GM19328 (cell line): ENCODE data around the gene SLC9A3.
"Not testable (repeated sequence)": the region's sequence is repeated elsewhere in the genome, so short reads cannot be mapped to it uniquely, and the experiment has no call there.

ENCODE experiments used
- ATAC-seq: cut with Tn5 transposase; IDR thresholded peaks from one replicate; pipeline ENCODE4 v1.9.1; 2021; ENCODE audit warnings: mild to moderate bottlenecking, moderate library complexity; ENCODE audit not compliant: unreplicated experiment

SLC9A3 gene

DNA sequence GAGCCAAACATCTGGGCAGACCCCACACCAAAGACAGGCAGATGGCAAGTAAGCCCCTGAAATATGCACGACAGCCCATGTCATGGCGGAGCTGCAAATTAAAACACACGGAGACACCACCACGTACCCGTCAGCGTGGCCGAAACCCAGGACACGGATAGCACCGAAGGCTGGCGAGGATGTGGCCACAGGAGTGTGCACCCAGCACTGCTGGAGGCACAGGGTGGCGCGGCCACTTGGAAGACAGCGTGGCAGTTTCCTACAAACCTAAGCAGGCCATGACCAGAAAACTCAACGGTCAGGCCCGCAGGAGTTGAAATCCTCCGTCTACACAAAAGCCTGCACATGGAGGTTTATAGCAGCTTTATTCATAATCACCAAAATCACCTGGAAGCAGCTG lies 12.8 kb downstream of the SLC9A3 start:
- ATAC-seq = no peak

DNA sequence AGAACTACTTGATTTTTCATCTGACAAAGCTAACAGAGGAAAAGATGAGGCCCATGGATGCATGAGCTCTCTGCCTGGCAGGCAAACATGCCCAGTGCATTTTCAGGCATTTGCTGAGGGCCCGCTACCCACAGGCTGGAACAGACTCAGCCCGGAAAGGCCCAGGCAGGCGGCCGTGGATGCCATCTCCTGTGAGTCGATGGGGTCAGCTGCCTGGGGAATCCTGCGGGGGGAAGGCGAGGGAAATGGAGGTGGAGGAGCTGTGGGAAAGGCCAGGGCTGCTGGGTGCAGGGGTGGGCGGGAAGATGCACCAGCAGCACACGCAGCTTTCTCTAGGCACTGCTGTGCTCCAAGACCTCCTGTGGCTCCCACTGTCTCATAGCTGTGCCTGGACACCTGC lies 13.7 kb downstream of the SLC9A3 start:
- ATAC-seq = no peak

DNA sequence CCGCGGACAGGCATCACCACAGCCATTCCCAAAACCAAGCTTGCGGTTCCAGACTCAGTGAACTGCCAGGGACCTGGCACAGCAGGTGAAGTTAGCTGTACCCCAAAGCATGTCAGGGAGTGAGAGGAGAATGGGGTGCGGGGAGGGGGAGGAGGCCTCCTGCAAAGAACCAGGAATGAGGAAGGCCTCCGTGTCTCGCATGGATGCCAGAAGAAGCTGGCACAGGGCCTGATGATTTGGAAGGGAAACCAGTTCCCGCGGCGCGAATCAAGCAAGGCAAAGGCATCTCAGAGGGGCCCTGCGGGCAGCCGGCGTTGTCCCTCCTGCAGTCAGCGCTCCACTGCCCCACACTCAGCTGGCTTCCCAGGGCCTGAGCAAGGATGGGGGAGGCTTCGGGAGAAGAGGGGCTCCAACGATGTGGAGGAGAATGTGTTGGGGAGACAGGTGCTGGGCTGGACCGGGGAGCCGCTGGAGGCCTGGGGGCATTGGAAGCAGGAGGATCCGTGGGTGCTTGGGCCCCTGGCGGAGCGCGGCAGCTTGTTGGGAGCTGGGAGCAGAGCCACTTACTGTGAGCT lies 14.6 kb downstream of the SLC9A3 start:
- ATAC-seq = no peak

DNA sequence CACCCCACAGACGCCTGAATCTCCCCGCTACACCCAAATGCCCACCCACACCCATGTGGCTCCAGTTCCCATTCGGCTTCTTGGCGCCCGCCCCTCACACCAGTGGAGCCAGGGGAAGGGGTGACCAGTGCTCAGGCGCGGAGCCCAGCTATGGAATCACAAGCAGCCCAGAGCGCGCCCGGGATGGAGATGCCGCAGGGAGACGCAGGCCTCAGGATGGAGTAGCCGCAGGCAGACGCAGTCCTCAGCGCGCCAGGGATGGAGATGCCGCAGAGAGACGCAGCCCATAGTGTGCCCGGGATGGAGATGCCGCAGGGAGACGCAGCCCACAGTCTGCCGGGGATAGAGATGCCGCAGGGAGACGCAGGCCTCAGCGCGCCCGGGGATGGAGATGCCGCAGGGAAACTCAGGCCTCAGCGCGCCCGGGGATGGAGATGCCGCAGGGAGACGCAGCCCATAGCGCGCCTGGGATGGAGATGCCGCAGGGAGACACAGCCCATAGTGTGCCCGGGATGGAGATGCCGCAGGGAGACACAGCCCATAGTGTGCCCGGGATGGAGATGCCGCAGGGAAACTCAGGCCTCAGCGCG lies 16.2 kb downstream of the SLC9A3 start:
- not testable (repeated sequence) for ATAC-seq

DNA sequence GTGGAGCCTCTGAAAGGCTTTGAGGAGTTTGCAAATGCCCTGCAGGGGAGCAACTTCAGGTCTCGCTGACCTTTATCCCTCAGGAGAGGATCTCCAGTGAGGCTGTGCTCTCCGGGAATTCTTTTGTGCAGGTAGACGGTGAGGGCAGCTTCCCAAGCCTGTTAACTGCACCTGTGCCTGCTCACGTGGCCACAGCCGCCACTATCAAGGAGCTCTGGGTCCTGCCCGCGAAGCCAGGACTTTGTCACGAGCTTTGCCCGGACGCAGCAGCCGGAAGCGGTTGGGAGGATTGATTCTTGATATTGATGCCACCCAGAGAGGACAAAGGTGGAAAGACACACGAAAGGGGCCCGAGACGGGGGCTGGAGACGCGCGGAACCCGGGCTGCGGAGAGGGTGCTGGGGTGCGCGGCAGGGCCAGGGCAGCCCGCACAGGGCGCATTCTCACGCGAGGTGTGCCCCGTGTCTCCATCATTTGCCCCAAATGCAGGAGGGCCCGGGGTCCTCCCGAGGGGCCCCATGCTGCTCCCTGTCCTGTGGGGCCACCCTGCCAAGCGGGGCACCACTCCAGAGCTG lies 18.2 kb downstream of the SLC9A3 start:
- no peak for ATAC-seq

DNA sequence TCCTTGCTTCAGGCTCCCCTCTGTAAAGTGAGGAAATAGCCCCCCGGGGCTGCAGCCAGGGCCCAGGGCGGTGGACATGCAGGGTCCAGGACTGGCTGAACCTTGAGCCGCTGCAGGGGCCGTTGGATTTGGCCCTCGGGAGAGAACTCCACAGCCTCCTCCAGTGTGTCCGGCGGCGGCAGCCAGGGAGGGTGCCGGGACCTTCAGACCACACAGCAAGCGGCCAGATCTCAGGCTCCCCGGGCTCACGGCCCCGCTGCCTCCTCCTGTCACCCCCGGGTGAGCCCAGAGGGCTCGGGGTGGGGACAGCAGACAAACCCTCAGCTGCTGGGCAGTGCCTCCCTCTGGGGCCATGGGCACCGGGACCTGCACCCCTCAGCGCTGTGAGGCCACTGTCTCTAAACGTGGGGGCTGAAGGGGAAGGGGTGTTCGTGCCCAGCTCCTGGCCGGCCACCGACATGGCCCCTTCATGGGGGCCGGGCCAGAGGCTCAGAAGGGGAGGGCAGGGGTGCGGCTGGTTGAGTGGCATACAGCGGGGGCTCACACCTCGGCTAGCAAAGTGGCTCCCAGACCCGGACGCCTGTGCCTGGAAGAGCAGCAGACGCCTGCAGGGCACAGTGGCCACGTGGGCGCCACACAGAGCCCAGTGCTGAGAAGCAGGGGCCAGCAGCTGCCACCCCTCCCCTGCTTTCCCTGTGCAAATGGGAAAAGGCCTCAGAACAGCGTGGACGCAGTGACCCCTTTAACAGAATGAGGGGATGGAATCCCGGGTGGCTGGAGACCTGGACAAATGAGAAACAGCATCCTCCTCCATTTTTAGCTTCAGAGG lies 19.7 kb downstream of the SLC9A3 start:
- no peak for ATAC-seq

DNA sequence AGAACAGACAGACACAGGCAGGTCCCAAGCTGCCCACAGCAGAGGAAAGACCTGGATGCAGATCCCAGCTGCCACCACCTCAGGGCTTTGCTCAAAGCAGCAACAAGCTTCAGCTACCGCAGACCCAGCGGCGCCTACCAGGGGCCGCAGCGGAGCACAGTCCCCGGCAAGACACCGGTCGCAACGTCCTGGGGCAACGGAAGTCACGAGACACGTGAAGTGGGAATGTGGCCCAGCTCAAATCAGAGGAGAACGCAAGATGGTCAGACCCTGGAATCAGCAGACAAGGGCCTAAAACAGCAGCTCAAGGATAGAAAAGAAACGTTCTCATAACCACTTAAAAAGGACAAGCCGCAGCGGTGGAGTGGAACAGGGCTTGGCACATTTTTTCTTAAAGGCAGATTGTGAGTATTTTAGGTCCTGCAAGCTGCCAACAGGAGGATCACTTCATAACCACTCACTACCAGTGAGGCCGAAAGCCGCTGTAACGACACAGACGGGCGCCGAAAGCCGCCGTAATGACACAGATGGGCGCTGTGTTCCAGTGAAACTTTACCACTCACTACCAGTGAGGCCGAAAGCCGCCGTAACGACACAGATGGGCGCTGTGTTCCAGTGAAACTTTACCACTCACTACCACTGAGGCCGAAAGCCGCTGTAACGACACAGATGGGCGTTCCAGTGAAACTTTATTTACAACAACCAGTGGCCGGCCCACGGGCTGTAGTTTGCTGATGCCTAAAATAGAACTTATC lies 21.7 kb downstream of the SLC9A3 start:
- no peak for ATAC-seq

DNA sequence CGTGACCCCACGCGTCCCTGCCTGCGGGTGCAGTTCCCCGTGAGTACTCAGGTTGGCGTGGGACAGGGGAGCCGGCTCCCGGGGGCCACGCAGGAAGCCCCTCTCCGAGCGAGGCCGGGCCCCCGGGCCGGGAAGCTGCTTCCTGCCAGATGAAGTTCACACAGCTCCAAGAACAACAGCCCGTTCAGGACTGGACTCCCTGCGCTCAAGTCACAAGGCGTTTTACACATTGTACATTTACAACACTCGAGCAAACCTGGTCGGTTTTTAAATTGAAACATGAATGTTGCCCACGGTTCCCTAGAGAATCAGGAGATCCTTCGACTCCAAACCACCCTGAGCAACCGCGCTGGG lies 22.4 kb downstream of the SLC9A3 start:
- ATAC-seq = no peak

DNA sequence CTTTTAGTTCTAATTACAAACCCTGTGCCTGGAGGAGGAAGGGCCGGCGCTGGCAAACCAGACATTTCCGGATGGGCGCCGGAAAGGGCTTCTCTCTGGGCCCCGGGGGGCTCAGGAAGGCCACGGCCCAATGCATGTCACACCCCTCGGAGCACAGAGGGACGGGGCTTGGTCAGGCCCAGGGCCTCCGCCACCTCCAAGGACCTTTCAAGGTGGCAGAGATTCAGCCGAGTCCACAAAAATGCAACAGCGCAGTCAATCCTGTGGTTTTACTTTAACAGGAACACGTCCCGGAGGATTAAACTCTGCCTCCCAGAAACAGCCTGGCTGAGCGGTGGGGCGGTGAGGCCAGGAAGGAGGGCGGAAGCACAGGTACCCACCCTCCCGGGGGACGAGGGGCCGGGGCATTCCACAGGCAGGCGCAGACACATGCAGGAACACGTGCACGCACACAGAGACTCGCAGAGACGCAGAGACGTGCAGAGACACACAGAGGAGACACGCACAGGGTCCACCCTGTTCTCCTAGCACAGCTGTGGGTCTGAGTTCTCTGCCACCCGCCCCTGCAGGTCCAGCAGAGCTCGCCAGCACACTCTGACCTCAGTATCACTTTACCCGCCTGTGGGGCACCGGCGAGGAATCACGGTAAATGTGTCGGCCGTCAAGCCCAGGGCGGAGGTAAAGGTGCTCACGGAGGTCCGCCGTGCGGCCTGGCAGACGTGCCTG lies 23.0 kb downstream of the SLC9A3 start:
- no peak for ATAC-seq

DNA sequence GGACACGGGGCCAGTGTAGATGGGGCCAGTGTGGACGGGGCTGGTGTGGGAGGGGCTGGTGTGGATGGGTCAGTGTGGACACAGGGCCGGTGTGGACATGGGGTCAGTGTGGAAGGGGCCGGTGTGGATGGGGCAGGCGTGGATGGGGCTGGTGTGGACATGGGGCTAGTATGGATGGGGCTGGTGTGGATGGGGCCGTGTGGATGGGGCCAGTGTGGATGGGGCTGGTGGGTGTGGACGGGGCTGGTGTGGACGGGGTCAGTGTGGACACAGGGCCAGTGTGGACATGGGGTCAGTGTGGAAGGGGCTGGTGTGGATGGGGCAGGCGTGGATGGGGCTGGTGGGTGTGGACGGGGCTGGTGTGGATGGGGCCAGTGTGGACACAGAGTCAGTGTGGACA lies 23.8 kb downstream of the SLC9A3 start:
- ATAC-seq = no peak

DNA sequence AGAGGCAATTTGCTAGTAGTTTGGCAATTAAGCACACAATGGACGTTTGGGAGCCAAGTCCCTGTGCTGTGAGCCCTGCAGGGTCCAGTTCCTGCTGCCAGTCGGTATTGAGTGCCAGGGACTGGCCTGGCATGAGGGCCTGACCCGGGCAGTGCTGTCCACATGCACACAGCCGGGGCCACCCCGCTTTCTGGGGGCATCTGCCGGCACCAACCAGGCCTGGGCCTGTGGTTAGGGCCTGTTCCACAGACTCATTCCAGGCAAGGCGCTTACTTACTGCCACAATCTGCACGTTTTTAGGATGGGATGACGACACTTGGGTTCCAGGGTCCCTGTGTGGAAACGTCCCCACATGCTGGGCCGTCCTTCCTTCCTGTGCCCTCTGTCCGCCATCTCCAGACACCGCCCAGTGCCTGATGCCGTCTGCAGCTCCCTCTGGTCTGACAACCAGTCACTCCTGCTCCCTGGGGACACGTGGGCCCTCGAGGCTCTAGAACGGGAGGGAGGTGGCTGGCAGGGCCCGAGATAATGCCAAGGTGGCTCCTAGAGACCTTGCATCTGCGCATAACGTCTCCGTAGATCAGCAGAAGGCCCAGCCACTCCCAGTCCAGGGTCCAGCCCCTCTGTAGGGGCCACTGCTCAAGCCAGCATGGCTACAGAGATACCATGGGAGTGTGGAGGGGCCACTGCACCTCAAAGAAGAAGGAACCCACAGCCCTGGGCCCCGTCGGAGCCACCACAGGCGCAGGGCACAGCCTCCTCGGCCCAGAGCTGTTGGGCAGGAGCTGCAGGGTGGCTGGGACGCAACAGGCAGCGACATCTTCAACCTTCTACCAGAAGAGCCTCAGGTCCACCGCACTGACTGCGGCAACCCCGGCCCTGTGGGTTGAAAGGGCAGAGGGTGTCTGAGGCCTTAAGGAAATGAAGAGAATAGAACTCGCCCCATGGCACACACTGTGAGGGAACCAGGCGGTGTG lies 24.7 kb downstream of the SLC9A3 start:
- no peak for ATAC-seq

DNA sequence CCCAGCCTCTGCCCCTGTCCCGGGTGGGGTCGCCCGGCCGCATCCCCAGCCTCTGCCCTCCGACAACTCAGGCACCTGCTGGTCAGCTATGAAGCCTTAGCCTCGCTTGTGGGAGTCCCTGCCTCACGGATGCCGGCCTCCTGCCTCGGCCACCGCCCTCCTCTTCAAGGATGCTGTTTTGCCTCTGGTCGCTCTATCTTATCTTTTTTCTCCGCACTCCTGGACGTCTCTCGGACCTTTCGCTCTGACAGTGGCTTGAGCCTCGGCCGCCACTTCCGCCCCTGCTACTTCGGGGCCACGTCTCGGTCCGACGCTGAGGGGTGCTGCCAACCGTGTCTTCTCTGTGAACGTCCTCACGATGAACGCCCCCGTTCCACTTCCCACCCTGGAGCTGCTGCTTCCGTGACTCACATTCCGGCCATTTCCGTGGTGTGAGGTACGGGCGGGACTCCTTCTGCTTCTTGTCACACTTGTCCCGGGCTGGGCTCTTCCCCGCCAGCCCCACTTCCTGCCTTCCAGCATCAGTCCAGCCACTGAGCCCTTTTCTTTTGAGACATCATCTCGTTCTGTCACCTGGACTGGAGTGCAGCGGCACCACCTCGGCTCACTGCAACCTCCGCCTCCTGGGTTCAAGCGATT lies 26.3 kb downstream of the SLC9A3 start:
- no peak for ATAC-seq

DNA sequence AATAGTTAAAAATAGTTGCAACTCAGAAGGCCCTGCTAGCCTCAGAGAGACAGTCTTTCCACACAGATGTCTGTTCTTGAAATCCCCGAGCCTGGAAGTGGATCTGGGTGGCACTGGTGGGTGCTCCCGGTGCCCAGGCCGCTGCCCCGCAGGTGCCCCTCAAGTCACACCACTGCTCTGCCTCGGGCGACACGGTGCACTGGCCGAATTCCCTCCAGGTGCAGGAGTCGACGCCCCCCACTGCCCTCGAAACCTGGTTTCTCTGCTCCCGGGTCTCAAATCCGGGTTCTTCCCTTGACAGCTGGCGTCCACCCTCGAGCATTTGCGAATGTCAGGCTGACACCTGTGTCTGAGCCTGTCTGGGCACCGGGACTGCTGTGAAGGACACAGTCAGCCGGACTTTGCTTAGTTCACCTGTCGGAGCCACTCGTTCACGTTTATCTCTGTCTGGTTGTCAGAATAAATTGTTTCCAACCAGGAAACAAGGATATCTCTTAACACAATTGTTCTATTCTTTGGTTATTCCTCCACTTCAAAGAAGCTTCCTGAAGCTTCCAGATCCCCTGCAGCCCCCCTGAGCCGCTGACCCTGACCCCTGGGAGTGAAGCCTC lies 27.1 kb downstream of the SLC9A3 start:
- no peak for ATAC-seq

DNA sequence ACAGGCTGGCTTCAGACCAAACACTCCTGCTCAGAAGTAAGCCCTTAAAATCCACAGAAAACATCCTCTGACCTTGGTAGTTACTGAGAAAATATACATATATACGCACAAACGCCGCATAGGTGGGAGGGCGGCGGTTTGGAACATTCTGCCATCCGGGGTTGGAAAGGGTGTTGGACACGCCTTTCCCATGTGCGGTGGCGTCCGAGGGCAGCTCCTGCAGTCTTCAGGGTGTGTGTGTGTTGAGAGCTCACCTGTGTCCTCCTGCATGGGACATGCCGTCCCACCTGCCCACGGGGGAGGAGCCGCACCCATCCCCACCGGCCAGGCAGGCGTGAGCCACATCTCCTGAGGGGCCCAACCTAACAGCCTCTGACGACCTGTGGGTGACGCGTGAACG lies 28.2 kb downstream of the SLC9A3 start:
- ATAC-seq = no peak

DNA sequence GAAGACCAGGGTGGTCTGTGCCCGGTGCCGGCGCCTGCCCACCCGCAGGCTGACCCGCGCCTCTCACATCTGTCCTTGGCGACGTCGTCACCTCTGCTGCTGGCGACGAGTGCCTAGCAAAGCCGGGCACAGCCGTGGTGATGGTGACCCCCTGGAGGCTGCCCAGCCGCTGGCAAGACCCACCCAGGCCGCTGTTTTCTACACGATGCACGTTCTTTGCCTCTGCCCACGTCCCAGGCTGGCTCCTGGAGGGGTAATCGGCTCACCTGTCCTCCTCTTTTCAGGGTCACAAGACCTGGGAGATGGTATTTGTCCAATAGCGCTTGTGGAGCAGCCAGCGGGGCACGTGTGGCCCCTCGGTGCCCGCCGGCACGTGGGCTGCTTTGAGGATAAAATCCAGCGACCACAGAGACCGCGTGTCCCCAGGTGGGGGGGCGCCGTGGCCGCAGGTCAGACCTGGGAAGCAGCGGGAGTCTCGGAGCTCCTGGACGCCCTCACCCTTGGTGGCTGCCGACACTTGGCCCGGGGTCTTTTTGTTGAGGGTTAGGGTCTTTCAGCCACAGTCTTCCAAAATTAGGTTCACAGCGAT lies 29.5 kb downstream of the SLC9A3 start:
- no peak for ATAC-seq

DNA sequence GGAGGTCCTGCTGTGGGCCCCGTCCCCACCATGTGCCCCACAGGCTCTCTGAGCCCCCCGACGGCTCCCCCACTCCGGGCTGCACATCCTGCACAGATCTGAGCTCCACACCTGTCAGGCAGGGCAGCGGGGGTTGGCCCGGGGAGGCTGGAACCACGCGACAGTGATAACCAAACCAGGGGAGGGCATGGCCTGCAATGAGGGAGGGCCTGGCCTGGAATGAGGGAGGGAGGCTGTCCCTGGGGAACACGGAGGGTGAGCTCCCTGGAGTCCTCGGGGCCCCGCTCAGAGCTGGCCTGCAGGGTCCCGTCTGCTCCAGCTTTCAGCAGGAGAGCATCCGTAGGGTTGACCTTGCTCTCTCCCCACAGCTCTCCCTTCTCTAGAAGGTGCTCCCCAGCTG lies 30.5 kb downstream of the SLC9A3 start:
- ATAC-seq = no peak

DNA sequence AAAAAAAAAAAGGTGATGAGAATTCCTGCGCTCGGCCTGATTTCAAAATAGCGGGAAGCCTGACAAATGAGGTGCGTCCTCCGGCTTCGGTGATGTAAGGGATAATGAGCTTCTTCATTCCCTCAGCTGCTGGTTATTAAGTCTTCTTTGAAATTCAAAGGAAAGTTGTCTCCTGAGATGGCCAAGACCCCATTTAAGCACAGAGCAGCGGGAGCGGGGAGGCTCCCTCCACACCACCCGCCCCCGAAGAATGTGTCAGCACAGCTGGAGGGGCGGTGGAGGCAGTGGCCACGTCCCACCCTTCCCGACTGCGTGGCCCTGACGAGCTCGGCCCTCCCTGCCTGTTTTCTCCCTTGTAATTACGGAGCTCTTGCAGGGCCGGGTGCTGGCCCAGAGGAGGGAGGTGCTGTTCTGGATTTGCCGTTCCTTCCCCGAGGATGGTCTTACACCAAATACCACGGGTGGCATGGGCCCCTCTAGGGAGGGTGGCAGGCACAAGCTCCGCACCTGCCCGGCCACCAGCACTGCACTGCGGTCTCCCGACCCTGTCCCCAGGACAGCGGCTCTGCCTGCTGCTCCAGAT lies 31.0 kb downstream of the SLC9A3 start:
- no peak for ATAC-seq

DNA sequence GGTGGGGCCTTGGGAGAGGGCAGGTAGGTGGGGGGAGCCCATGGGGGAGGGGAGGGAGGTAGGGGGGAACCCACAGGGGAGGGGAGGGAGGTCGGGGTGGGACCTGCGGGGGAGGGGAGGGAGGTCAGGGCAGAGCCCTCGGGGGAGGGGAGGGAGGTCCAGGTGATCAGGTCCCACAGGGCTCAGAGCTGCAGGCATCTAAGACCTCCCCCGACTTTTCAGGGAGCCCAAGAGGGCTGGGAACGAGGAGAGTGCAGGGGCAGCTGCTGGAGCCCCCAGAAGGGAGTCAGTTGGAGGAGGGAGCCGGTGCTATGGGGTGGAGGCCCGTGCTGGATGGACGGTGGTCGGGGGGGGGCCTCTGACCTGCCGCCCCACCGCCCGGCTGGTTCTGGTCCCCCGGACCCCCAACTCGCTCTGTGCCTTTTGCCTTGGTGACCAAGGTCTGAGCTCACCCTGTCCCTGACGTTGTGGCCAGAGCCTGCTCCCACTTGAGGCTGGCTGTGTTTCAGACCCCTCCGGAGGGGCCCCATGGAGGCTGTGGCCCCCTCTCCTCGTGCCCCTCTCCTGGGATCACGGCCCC lies 31.8 kb downstream of the SLC9A3 start:
- ATAC-seq = no peak
